Stimulated activated CD8-positive, alpha-beta memory T cell treated with anti-CD3 and anti-CD28 coated beads, Interleukin-12 subunit alpha, Interleukin-12 subunit beta, amount 100 ng/mL, for 24 hours (primary cell): Measurements from ENCODE around the gene MACROH2A2.
"Not testable (repeated sequence)": the region's sequence is repeated elsewhere in the genome, so short reads cannot be mapped to it uniquely, and the experiment has no call there.

Experiments used
- DNase-seq: peaks from one replicate; pipeline ENCODE4 v3.0.0-alpha.2; 2020; ENCODE audit errors: extremely low read depth

MACROH2A2 gene

DNA sequence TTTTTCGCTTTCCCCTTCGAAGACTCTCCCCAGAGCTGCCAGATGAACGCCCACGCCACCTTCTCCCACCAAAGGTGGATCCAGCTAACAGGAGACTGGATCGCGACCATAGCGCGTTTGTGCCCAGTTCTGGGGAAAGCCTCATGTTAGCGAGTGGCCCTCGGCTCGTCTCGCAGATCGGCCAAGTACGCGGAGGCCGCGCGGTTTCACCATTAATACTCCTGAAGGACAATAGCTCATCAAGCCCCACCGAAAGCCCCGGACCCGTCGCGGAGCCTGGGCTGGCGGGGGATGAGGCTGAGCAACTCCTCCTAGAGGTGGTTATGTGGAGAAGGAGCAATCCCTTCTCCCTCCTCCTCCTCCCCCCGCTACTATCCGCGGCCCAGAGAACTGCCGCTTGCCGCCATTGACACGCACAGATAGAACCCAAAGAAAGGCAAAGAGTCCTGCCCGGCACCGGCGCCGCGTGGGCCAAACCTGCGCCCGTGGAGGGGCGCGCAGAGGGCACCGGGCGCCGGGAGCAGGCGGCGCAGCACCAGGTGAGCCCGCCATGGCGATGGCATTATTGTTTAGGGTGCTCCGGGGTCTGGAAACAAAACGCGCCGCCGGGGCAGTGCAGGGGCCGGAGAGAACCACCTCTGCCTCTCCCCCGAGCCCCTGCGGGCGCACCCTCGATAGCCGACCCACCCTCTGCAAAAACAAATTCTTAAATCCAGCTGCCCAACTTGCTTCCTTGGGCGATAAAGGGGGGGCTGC, at the start of gene MACROH2A2:
Gene MACROH2A2 (plus strand): TSS at position 385 of the 756 bp plus-strand sequence. CDS start 22,813 bp downstream, outside the sequence.
- DNase-seq: no peak

DNA sequence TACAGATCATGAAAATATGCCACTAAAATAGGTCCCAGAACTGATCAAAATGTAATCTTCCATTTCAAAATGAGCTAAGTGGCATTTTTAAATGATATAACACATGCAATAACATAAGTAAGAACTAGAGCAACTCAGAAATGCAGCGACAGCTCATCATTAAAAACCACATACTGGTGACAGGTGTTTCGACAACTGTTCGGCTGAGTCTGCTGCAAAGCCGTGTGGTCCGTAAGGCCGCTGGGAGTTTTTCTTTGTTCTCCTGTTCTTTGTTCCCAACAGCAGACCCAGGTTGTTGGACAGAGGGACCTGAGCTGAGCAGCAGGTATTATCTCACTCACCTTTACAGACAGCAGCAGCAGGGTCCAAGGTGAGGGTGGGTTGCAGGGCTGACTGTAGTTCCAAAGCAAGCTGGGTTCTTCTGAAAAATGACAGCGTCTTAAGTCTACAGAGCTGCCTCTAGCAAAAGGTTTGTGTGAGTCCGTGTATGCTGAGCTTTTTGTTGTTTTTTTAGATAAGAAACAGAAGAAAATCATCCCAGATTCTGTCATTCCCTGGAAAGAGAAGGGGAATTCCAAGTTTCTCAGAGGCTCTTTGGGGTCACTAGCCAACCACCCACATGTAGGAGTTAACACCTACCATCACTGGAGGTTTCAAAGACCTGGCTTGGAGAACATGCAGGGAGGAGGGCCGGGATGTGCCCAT, 45.4 kb upstream of the MACROH2A2 start:
- no peak for DNase-seq

DNA sequence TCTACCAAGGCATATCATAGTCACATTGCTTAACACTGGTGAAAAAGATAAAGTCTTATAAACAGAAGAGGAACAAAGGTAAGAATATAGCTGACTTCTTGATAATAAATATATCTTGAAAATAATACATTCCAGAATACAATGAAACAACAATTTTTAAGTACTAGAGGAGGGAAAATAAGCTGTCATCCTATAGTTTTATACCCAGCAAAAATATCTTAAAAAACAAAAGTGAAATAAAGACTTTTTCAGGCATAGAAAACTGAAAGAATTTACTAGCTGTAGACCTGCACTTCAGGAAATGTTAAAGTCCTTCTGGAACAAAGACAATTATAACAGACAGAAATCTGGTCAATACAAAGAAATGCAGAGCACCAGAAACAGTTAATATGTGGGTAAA, 21.4 kb upstream of the MACROH2A2 start:
- DNase-seq: no peak

DNA sequence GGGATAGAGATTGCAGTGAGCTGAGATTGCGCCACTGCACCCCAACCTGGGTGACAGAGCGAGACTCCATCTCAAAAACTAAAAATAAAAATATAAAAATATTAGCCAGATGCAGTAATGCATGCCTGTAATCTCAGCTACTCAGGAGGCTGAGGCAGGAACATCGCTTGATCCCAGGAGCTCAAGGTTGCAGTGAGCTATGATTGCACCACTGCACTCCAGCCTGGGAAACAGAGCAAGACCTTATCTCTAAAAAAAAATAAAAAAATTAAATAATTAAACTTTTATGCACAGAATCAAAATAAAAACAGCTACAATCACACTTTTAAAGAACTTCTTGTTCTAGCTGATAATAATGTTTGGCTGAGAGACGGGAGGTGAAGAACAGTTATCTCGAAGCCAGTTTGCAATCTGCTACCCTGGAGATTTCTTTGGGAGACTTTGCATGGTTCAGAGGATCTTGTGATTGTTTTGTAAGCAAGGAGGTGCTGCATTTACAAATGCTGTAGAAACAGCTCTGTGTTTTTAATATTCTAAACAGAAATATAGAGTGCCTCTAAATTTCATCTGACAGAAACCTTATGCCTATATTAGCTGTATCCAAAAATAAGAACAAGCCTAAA, 19.9 kb upstream of the MACROH2A2 start:
- no peak for DNase-seq

DNA sequence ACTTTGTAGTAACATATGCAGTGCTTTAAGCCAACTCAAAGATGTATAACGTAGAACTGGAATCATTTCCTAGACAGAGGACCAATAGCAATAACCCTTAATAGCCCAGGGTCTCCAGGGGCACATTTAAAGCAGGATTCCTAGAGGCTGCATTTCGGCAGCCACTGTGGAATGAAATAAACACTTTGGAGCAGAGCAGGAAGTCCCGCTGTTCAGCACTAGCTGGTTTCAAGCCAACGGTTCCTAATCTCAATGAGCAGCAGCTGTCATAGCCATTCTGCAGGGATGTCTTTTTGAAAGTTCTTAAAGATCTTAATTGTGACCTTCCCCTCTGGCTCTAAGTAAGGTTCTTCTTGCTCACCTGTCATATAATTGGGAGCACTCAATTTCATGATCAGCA, 18.4 kb upstream of the MACROH2A2 start:
- DNase-seq: no peak

DNA sequence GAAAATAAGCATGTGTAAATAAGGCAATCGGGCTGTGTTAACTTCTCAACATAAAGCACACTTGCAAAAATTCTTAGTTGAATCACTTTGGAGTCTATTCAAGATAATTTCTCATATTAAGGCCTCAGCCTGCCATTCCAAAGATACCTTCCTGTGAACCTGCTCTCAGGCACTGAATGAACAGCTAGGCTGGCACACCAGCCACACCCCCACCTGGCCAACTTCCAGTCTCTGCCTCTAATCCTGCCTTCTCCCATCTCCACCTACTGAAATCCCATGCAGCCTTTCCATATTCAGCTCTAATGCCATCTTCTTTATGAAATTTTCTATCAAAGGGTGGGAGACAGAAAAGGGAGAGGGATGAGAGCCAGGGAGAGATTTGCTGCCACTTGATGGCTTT, 17.1 kb upstream of the MACROH2A2 start:
- DNase-seq: no peak

DNA sequence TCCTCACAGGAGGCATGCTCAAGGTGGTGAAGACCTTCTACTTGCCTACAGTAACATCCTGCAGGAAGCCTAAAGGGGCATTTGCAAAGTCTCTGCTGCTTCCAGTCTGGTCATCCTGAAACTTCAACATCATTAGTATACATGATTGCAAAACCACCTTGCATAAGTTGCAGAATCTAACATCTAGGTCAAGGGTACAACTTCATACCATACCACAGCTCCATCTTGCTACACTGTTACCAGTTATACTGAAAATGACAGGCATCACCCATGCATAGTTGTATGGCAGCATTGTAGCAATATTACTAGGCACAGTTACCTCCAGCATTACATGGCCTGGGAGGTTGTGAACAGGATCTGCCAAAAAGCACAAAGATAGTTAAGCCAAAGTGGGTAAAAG, 13.7 kb upstream of the MACROH2A2 start:
- DNase-seq: no peak

DNA sequence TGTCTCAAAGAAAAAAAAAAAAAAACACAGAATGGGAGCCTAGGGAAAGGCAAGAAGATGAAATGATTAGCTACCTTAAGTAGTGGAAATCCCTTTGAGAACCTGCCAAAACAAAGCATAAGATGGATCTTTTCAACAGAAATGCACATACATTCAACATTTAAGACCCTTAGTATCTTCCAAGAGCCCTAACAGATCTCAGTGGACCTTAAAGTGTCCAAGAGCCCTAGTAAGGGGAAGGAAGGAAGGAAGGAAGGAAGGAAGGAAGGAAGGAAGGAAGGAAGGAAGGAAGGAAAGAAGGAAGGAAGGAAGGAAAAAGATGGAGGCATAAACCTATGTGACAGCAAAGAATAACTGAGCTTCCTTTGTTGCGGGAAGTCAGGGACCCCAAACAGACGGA, 11.6 kb upstream of the MACROH2A2 start:
- no peak for DNase-seq

DNA sequence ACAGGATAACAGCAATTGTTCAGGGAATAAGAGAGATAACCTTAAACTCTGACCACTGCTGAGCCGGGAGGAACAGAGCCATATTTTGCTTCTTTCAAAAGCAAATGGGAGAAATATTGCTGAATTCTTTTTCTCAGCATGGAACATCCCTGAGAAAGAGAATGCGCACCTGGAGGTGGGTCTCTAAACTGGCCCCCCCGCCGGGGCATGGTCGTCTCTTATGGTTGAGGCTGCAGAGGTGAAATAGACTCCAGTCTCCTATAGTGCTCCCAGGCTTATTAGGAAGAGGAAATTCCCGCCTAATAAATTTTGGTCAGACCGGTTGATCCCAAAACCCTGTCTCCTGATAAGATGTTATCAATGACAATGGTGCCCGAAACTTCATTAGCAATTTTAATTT, 10.9 kb upstream of the MACROH2A2 start:
- not testable (repeated sequence) for DNase-seq

DNA sequence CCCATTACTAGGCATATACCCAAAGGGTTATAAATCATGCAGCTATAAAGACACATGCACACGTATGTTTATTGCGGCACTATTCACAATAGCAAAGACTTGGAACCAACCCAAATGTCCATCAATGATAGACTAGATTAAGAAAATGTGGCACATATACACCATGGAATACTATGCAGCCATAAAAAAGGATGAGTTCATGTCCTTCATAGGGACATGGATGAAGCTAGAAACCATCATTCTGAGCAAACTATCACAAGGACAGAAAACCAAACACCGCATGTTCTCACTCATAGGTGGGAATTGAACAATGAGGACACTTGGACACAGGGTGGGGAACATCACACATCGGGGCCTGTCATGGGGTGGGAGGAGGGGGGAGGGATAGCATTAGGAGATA, 5.6 kb upstream of the MACROH2A2 start:
- DNase-seq: not testable (repeated sequence)

DNA sequence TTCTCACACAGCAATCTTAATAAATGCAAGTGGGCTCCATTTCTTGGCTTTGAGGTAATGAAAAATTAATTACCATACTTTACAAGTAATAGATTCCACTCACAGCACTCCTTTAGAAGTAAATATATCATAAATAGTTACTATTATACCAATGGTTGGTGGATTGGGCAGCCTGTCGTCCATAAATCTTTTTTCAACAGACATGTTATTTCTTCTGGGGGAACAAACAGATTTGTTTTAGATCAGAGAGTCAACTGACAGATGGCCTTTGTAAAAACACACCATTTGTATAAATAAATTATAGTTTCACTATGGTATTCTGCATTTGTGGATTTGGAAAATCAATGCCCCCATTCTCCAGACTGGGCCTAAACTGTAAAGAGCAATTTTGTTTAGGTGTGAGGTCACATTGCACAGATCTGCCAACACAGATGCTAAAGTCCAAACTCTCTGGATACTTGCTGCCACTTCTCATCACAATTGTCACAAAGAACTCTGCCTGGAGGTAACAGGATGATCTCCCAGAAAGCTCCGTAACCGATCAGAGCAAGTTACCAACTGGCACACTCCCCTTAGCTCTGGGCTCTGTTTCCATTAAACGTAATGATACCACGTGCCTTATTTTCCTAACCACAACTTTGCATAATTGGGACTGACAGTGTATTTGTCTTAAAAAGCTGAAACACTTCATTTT, 4.5 kb upstream of the MACROH2A2 start:
- DNase-seq: no peak

DNA sequence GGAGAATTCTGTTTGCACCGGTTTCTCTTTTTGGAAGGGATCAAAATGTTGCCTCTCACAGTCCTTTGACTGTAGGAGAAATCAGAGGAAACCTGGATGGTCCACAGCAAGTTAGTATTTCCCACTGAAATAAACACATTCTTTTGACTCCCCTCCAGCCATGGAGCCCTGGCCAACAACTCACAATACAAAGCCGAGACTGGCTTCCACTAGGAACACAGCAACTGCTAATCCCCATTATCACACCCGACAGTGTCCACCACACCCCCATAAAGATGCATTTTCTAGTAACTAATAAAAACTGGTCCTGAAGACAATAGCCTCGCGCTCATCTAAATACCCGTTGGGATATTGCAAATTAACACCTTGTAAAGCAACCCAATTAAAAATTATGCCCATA, 798 bp upstream of the MACROH2A2 start:
- DNase-seq: no peak

DNA sequence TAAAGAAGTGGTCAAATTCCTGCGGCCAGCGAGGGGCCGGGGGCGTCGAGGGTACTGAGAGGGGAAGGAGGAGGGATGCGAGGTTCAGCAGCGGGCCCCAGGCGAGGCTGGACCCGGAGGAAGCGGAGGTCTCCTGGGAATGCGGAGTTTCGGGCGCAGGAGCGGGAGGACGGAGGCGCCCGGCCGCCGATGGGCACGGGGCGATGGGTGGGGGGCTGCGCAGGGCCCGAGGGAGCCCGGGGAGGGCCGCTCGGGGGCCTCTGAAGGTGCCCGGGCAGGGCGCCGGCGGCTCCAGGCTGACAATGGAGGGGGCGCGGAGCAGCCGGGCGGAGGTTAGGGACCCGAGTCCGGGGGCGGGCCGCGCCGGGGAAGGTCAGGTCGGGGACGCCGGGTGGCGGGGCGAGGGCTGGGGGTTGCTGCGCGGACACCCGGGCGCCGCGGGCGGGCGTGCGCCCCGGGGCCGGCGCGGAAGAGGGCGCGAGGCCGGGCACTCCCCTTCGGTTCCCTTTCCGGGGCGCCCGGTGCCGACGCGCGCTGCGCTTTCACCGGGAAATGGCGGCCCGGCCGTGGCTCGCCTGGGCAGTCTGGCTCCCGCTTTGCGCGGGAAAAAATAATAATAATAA, 683 bp downstream of the MACROH2A2 start:
- DNase-seq: no peak

DNA sequence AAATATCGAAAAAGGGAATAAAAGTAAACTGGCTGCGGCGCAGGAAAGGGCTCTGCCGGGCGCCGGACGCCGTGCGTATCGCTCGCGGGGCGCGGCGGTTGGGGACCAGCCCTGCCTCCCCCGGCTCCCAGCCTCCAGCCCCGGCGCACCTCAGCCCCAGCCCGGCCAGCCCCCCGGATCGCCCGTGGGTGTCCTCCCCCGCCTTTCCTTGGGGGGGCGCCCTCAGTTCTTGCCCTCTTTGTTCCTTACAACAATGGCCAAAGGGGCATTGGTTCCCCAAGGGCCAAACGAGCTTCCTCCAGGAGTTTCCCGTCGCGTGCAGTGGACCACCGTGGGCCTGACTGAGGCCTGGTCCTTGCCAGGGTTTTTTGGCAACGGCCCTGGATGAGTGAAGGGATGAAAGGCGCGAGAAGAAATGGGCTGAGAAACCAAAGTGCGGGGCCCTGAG, 1.2 kb downstream of the MACROH2A2 start:
- no peak for DNase-seq

DNA sequence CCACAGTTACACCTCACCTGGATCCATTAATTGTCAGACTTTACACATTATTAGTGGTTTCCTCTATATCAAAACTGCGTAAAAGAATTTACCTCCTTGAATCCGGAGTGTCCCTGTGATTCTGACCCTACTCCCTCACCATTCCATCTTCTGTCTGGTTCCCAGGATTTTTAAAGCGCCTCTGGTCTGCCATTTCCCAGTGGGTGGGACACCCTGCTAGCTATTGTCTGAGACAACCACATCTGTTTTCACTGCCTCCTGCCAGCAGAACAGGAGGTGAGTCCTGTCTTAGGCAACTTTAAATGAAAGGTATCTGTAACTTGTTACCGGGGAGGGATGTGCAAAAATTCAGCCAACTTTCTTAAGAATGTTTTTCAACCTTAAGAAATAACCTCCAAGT, 2.3 kb downstream of the MACROH2A2 start:
- no peak for DNase-seq

DNA sequence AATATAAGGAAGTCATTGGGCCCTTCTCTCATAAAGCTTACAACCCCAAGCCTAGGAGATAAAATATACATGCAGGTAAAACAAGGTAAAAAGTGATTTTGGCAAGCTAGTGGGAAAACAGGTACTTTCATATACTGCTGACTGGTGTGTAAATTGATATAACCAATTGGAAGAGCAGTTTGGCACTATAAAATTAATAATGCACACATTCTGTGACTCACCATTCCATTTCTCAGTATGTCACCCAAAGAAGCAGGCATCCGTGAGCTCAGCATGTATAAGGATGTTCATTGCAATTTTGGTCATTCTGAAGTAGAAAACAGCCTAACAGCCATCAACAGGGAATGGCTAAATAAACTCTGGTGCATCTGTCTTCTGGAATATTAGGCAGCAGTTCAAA, 2.9 kb downstream of the MACROH2A2 start:
- DNase-seq: no peak

DNA sequence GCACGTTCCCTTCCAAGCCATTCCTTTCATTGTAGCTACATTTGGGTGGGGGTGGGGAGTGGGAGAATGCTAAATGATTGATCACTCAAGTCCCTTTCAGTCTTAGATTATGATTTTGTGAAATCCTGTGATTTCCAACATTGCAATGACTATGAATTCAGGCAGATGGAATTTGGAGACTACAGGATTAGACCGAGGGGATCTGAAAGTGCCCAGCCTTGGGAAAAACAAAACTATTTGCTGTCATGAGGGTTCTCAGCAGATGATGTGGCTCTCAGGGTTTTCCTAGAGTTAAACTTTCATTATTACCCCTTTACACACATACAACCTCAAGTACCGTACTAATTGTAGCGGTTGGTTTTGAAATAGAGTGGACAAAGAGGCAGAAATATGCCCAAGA, 4.7 kb downstream of the MACROH2A2 start:
- no peak for DNase-seq

DNA sequence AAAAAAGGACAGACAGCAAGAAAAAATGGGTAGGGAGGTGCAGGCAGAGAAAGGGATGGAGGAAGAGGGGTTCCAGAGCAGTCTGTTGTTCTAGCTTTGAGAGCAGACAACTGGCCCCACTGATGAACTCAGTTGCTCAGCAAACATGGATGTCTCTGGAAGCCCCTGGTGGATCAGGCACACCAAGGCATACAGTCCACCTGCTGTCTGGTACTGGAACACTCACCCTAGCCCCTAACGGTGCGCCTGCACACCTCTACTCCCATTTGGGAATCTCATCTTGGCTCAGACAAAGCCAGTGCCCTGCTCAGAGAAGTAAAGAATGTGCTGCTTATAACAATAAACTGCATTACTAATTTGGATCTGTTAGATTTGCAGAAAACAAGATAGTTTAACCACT, 7.7 kb downstream of the MACROH2A2 start:
- DNase-seq: no peak

DNA sequence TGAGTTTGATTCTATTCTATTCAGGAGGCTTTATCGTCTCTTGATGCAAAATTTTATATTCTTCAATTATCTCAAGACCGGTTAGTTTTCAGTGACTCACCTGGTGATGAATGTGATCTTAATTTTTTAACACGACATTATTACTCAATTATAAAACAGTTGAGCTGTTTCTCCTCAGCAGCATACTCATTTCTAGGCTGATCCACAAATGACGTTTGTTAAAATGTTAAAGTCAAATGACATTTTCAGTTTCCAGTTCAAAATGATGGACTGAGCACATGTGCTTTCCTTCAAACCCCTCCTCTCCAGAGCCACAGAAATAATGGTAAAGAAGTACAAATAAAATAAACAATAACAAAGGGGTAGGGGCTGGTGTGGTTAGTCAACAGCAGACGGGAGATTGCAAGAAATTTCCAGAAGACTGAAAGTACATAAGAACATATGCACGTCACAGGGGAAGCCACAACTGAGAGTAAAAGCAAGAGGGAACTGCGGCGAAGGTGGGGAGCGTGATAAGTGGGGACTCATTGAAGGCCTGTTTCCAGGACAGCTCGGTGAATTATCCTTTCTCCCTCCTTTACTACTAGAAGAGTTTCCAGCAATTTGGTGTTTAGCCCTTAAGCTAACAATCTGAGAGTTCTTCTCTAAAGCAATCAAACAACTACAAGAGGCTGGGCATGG, 10.9 kb downstream of the MACROH2A2 start:
- DNase-seq: no peak

DNA sequence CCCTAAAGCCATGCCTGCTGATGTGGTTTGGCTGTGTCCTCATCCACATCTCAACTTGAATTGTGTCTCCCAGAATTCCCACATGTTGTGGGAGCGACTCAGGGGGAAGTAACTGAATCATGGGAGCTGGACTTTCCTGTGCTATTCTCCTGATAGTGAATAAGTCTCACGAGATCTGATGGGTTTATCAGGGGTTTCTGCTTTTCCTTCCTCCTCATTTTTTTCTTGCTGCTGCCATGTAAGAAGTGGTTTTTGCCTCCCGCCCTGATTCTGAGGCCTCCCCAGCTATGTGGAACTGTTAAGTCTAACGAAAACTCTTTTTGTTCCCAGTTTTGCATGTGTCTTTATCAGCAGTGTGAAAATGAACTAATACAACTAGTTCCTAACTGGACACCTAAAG, 11.8 kb downstream of the MACROH2A2 start:
- no peak for DNase-seq

DNA sequence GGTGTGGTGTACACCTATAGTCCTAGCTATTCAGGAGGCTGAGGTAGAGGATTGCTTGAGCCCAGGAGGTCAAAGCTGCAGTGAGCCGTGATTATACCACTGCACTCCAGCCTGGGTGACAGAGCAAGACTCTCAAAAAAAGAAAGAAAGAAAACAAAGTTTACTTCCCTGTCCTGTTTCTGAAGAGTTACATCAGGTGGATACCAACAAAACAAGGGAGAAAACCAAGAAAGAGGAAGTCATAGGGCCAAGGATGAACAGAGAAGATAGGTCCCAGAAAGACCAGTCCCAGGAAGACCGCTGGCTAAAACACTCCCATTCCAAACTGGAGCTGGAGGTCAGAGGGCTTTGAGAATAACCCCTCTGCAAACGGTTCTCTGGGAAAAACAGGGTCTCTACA, 13.5 kb downstream of the MACROH2A2 start:
- DNase-seq: no peak
